Testis (tissue), 2 donors: ENCODE measurements around the gene VWA7.

Experiments
- CTCF ChIP-seq, 3 experiments: fragments of 450-650 bp in 2 of 3; fragments of 200-600 bp in 1 of 3; sonication (generic) in 1 of 3; IDR thresholded peaks; one replicate each; pipeline ENCODE4 v1.5.1; 2016 to 2019; ENCODE audit warnings: antibody characterized with exemption in 3 of 3, mild to moderate bottlenecking in 2 of 3, moderate library complexity in 1 of 3
- POLR2A ChIP-seq: fragments of 450-650 bp; IDR thresholded peaks from one replicate; pipeline ENCODE4 v1.6.1; 2017; ENCODE audit warnings: antibody characterized with exemption, mild to moderate bottlenecking, moderate library complexity

GRCh38 chr6:31732029-31732428 lies 45.1 kb downstream of the VWA7 start:
- no peak for TF ChIP-seq CTCF (IDR thresholded peaks at IDR 0.05)
- TF ChIP-seq POLR2A, result no peak
